Ammon's horn (tissue), 1 donor: ENCODE measurements around the gene CSMD2.
"Not testable (repeated sequence)": the region's sequence is repeated elsewhere in the genome, so short reads cannot be mapped to it uniquely, and the experiment has no call there.

Experiments
- DNase-seq: peaks from one replicate; pipeline ENCODE4 v3.0.0-alpha.2; 2016; ENCODE audit warnings: low spot score

Gene CSMD2

DNA sequence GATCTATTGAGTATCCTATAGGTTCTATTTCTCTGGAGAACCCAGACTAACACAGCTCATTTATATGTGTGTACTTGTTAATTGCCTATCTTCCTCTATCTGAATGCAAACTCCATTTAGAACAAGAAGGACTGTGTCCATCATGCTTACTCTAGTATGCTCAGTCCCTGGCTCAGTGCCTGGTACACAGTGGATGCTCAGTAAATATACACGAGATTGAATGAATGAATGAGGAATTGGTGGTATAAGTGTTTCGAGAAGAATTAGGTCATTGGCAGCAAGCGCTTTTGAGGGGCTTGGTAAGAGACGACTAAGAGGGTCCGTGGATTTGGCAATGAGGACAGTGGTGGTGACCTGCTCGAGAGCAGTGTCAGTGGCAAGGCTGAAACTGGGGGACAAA is 112.5 kb downstream of the CSMD2 start:
- peak; percentile 54 for DNase-seq

DNA sequence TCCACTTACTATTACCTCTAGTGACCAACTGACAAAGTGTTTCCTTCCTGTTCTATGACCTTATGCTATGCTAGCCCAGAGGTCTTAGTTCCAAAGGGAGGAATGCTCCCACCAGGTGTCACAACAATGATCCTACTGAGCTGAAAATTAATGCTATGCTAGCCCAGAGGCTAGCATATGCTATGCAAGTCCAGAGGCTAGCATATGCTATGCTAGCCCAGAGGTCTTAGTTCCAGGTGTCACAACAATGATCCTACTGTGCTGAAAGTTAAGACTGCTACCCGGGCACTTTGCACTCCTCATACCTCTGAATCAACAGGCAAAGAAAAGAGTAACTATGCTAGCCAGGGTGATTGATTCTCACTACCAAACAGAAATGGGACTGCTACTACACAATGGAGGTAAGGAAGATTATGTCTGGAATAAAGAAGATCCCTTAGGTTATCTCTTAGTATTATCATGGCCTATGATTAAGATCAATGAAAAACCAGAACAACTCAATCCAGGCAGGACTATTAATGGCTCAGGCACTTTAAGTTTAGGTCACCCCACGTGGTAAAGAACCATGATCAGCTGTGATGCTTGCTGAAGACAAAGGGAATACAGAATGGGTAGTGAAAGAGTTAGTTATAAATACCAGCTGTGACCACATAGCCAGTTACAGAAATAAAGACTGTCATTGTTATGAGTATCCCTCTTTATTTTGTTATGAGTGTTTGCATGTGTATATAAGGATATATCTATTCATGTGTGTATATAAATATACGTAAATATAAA is 114.1 kb downstream of the CSMD2 start:
- DNase-seq, result peak; percentile 78

DNA sequence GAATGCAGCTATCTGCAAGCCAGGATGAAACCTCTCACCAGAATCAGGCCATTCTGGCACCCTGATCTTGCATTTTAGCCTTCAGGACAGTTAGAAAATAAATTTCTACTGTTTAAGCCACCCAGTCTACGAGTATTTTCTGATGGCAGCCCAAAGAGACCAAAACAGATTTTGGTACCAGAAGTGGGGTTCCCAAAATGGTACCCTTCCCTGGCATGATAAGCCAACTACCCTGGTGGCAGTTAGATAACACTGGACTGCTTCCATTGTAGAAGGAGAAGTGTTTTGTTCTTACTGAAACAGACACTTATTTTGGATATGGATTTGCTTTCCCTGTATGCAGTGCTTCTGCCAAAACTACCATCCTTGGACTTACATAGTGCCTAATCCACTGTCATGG is 115.0 kb downstream of the CSMD2 start:
- no peak for DNase-seq

GRCh38 chr1:34049477-34049876 is 115.6 kb downstream of the CSMD2 start:
- DNase-seq, result no peak

DNA sequence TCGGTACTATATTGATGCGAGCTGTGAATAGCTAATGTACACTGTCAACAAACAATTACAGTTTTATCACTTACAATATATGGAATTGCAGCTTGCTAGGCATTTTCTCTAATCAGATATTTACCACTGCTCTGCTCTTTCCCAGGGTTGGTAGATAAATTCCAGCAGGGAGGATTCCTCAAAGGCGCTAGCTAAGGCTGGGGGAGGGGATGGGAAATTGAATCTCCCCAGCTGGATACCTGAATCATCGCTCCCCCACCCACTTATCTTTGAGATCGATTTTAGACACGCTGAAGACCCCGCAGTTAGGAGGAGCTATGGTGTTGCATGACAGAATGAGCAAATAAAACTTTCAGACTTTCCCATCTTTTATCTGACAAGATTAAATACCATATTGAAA is 127.2 kb downstream of the CSMD2 start:
- DNase-seq, result no peak

DNA sequence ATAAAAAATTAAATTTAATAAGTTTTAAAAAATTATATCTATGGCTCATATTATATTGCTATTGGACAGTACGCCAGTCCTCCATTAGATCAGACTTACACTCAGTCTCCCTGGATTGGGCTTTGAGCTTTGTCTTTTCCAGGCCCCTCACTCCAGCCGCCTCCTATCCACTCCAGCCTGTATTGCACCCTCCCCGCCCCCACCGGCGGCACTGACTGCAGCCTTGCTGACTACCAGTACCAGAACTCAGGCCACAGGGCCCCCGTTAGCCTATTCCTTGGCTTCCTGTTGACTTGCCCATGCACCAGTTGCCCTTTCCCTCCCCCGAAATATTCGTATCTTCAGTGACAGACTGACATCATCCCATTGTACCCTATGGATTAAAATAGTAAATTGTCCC is 127.9 kb downstream of the CSMD2 start:
- DNase-seq, result no peak

DNA sequence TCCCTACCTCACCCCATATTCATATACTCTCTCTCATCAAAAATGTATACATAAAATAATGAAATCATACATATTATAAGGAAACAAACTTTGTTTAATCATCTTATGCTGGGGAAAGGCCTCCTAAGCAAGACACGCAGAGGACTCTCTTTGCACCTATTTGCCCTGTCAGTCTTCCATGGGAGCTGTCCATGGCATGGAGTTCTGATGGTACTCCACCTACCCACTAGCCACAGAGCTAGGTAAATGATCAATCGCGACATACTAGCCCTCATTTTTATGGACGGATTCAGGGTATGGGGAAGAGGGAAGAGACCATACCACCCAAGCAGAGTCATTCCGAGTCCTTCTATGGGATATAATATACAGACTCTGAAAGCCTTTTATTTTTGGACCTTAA is 131.0 kb downstream of the CSMD2 start:
- DNase-seq, result no peak

GRCh38 chr1:34029954-34030353 is 135.1 kb downstream of the CSMD2 start:
- DNase-seq, result no peak

DNA sequence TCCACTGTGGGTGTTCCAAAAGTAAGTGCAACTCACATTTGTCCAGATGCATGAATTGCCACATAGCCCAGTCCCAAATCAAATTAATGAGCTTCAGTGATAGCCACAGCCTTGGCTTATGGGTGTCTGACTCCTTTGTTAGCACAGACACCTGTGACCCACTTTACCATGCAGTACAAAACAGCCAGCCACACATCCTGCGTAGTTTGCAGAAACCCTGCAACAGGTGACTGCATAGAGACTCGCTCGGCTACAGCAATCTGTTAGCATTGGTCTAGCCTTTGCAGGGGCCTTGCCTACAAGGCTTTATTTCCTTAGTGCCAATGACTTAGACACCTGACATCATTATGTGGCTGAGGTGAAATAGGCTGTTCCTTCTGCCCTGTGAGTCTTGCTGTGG is 135.5 kb downstream of the CSMD2 start:
- DNase-seq, result no peak

GRCh38 chr1:34028381-34029055 is 136.5 kb downstream of the CSMD2 start:
- no peak for DNase-seq

DNA sequence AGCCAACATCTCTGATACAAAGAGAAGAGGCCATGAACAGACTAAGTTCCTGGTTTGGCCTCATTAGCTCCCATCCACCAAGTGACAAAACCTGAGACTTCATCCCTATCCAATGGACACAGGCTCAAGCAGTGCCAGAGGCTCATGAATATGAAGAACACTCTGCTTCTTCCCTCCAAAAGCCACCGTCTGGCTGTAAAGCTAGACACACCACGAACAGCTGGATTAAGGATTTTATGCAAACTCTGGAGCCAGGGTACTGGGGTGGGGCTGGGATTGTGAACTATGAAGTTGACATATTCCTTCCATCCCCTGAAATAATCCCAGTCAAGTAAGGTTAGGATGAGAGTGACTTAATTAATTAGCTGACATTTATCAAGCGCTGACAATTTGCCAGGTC is 139.4 kb downstream of the CSMD2 start:
- DNase-seq, result no peak

DNA sequence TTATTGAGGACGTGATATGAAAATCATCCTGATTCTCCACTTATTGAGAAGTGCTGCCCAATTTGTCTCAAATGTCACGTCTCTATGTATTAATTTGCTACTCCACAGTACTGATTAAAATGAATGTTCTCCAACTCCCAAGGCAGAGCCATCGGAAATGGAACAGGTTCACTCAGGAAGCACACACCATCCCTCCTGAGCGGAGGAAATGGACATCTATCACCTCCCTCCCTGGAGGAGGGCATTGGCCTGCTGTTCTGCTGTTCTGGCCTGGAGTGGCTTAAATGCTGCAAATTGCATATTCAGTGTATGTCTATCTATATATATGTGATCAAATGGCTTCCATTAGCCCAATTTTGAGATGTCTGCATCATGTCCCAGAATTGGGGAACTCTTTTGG is 140.5 kb downstream of the CSMD2 start:
- no peak for DNase-seq

DNA sequence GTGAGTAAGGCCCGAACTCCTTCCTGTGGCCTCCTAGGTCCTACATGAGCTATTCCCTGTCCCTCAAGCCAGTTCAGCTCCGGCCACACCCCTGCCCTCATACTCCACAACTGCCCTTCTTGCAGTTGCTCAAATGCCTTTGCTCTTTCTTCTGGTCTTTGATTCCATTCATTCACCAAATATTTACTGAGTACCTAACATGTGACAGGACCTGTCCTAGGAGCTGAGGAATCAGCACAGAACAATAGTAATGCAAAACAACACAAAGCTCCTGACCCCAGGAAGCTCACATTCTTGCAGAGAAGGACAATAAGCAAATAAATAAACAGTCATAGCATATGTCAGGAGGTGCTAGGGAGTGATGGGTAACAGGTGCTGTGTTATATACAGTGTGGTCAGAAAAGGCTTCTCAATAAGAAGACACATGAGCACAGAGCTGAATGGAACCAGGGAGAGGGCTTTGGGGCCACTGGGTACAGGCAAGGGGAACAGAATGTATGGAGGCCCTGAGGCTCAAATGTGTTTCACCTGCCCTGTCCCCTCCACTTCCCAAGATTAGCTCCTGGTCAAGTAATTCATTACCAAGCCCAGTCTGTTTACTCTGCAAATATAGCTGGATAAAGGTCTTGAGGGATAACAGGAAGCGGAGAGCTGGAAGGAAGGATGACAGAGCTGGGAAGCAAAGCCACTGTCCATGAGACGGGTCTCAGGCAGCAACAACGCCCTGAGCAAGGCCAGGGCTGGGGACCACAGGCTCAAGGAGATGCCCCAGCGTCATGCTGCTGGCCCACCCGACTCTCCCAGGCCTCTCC is 145.1 kb downstream of the CSMD2 start:
- DNase-seq, result no peak

DNA sequence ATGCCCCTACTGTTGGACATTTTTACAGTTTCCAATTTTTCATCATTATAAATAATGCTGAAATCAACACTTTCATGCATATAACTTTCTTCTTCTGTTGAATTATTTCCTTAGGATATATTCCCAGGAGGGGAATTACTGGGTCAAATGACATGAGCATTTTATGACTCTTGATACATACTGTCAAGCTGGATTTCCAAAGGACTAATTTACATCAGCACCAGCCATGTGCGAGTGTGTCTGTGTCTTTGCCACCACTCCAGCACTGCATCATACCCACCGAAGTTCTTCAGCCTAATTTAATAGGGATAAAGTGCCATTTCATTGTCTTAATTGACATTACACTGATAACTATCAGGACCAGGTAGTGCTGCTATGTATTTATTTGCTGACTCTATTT is 146.7 kb downstream of the CSMD2 start:
- DNase-seq, result no peak

DNA sequence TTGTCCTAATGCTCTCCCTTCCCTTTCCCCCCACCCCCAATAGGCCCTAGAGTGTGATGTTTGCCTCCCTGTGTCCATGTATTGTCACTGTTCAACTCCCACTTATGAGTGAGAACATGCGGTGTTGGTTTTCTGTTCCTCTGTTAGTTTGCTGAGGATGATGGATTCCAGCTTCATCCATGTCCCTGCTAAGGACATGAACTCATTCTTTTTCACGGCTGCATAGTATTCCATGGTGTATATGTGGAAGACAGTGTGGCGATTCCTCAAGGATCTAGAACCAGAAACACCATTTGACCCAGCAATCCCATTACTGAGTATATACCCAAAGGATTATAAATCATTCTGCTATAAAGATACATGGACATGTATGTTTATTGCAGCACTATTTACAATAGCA is 148.7 kb downstream of the CSMD2 start:
- not testable (repeated sequence) for DNase-seq

- no peak for DNase-seq
Observed at GRCh38 chr1:34013958-34014737, 150.9 kb downstream of the CSMD2 start.

DNA sequence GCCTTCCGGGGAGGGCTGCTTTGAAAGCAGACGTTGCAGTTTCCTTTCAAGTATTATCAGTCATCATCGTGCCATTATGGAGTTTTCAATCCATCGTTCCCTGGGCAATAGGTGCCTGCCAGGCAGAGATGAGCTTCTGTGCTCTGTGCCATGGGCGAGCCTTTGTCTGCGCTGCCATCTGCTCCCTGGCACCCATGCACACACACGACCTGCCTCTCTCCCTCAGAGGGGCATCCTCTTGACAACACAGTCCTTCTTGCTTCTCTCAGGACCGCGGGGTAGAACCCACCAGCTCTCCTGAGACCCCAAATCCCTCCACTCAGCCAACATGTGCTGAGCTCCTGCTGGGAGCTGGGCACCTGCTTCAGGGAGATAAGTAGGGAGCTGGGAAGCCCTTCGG is 151.9 kb downstream of the CSMD2 start:
- no peak for DNase-seq

DNA sequence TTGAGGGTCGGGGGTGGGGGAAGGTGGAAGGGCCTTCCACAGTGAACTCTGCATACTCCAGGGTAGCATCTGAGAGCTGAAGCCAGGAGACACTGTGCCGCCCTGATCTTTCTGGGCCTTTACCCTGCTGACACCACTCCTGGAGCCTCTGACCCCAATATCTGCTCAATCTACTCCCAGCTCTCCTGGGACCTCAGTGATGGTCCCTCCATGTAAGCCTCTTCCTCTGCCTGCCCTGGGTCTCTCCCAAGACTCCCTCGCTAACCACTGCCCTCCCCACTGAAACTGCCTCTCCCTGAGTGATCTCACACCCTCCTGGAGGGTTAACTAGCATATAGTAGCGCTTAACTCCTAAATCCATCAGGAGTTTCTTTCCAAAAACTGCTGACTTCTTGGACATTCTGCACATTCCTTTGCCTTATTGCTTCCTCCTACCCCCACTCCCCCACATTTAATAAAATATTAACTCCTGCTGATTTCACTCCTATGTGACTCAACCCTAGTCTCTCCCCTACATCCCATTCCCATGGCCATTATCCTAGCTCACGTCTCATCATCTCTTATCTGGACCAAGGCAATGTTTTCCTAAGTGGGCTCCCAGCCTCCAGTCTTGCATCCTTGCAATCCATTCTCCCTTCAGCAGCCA is 155.6 kb downstream of the CSMD2 start:
- DNase-seq, result no peak

GRCh38 chr1:34007760-34008159 is 157.3 kb downstream of the CSMD2 start:
- no peak for DNase-seq

DNA sequence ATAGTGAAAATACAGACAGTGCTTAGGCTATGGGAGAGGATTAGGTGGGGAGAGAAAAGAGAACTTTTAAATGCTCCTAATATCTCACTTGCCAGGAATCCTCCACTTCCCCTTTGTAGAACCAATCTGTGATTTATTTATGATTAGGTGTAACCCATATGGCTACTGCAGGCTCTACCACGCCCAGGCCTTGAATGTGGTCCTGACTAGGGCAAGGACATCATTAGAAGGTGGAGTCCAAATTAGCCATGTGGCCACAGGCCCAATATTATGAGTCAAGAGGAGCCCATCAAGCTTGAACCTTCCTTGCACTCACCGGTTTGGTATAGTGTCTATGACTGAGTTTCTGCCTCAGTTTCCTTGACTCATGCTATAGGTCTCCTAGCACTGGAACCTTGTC is 159.7 kb downstream of the CSMD2 start:
- DNase-seq, result no peak

DNA sequence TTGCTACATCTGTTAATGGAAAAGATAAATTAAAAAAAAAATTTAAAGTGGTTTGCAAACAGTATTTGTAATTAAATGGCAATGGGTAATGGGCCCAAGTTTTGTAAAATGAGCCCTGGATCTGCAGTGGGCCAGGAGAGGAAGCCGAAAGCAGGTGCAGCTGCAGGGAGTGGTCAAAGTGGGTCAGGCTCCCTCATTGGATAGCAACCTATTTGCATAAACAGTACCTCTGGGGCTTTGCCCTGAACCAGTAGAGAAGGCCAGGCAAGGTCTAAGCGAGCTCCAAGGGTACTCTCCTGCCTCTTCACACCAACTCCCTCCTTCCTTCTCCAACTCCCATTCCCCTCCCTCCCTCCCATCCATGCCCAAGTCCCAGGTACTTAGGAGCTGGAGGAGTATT is 162.2 kb downstream of the CSMD2 start:
- no peak for DNase-seq
